ENCODE data around the gene ATAD5.
"Not testable (repeated sequence)": the region's sequence is repeated elsewhere in the genome, so short reads cannot be mapped to it uniquely, and the experiment has no call there.

The ATAD5 gene

DNA sequence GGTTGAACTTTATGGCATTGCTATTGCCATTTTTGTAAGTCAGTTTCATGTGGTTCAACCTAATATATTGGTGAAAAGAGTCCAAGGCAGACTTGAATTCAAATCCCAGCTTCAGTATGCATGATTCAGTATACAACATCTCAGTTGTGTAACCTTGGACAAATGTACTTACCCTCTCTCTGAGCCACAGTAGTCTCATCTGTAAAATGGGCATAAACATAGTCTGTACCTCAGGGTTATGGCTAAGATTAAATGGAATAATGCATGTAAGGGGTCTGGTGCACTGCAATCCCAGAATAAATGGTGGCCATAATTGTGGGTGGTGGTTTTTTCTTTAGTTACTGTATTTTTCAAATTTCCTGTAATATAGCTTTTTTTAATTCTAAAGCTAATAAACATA, 85.3 kb downstream of the ATAD5 start:
- DNase-seq = no peak

DNA sequence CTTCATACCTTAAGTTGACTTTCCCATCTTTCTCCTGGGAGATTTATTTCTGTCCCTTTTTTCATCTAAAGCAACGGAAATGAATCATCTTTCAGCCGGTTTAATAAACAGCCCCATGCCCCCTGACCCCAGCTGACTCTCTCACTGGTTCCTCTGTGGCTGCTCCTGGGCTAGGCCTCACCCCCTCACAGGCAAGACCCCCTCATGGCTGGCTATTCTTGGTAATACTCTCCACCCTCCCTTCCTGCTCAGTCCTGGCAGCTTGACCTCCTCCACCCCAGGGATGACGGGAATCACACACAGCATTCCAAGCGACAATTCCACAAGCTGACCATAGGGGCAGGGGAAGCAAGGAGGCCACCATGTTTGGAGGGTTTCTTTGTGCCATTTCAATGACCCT, 88.5 kb downstream of the ATAD5 start:
- DNase-seq = no peak

DNA sequence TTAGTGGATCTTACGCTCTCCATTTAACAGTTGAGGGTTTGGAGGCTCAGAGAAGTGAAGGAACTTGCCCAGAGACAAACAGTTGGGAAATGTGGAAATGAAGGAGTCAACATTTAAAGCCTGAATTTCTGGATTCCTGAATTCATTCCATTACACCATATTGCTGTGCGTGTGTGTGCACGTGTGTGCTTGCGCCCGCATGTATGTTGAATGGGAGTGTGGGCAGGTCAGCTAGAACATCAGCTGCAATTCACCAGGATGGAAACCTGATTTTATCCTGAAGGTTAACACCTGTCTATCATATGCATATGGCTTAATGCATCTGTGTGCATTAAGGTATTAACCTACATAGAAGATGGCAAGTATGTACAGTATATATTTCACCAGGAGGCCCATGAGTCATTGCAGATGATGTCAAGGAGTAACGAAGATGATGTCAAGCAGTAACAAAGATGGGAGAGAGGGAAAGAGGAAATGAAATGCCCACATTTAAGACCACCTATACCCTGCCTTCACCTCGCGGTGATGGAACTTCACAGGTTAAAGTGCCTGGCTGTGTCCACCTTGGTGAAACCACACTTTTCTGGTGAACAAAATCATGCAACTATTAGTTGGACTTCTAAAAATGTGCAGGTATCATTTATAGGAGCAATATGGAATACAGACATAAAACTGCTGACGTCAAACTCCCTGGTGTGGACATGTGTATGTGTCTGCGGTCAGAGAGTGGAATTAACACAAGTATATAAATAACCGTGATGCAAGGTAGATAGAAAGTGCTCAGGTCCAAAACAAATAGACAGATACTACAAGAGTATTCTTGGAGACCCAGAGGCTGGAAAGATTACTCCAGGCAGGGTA, 89.1 kb downstream of the ATAD5 start:
- no peak for DNase-seq

DNA sequence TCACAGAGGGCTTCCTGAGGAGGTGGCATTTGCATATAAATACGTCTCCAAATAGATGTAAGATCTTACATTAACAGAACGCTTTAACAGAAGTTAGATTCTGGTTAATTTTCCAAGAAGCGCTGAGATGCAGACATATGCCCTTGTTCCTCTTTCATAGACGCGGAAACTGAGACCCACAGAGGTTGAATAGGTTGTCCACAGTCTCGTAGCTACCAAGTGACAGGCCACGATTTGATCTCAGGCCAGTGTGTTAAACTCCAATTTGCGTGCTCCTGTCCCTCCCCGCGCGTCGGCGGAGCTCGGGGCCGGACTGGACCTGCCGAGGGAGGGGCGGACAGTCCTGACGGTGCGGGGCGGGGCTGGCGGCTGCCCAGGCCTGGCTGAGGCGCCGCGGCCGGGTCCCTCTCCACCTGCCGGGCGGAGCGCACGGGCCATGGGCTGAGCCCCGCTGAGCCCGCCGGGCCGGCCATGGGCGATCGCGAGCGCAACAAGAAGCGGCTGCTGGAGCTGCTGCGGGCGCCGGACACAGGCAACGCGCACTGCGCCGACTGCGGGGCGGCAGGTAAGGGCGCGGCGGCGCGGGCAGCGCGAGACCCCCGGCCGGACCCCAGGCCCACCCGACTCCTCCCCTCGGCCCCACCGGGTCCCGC, 89.9 kb downstream of the ATAD5 start, which contains the start of gene ADAP2:
Gene ADAP2, plus strand, starts transcription at position 402 of the 653 bp plus-strand sequence. Its CDS starts 70 bp downstream, at position 472.
- no peak for DNase-seq

DNA sequence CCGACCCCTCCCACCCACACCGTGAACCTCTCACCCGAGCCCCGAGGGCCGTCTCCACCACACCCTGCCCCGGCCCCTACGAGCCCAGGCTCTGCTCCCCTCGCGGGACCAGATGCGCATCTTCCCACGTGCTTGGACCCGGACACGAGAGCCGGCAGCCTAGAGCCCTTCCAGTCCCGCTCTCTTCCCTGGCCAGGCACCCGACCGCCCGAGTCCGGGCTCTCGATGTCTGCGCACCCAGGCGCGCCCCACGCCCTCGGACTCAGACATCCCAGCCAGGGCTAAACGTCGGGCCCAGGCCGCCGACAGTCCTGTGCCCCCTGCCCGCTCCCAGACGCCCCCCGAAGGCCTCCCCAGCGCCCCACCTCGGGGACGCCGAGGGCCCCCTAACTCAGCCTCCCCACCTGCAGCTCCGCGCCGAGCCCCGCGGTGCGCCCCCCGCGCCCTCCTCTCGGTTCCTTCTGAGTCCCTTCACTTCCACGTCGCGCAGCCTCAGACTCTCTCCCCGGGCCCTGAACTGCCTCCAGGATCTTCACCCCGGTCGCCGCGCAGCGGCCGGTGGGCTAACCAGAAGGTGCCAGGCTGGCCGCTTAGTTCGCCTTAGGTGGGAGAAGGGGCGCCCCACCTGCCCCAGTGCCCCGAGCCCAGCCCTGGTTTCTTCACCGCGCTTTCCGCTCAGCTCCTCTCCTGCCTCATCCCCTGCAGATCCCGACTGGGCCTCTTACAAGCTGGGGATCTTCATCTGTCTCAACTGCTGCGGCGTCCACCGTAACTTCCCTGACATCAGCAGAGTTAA, 90.7 kb downstream of the ATAD5 start:
- no peak for DNase-seq

DNA sequence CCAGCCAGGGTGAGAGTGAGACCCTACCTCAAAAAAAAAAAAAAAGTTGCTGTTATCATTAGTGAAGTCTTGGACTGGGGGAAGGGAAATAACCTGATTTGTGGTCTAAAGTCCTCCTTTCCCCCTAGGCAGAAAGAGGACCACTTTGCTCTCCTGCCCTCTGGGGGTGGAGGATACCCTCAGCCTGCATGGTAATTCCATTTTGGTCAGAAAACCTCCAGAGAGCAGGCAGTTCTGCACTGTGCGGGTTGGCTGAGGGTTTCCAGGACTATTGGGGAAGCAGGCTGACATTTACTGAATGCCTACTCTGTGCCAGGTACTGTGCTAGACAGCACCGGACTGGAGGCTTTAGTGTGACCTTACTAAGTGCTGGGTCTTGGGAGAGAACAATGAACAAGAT, 92.6 kb downstream of the ATAD5 start:
- no peak for DNase-seq

DNA sequence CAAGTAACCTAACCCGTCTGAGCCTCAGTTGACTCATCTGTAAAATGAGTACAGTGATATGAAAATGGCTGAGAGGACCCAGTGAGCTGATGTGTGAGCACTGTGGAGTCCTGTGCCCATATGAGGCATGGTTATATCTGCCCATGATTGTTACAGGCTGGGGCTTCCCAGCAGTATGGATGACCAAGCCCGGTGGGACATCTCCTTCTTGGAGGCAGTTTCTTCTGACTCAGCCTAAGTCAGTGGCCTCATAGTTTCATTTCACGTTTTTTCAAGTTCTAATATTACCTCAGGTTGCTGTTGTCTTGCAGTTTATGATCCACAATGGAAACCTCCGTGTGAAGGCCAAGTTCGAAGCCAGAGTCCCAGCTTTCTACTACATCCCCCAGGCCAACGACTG, 94.8 kb downstream of the ATAD5 start:
- DNase-seq = no peak

DNA sequence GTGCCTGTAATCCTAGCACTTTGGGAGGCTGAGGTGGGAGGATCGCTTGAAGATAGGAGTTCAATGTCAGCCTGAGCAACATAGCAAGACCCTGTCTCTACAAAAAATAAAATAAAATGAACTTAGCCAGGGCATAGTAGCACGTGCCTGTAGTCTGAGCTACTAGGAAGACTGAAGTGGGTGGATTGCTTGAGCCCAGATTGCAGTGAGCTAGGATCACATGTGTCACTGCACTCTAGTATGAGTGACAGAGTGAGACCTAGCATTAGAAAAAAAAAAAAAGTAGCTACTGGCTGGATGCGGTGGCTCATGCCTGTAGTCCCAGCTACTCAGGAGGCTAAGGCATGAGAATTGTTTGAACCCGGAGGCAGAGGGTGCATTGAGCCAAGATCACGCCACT, 96.0 kb downstream of the ATAD5 start:
- DNase-seq = no peak

DNA sequence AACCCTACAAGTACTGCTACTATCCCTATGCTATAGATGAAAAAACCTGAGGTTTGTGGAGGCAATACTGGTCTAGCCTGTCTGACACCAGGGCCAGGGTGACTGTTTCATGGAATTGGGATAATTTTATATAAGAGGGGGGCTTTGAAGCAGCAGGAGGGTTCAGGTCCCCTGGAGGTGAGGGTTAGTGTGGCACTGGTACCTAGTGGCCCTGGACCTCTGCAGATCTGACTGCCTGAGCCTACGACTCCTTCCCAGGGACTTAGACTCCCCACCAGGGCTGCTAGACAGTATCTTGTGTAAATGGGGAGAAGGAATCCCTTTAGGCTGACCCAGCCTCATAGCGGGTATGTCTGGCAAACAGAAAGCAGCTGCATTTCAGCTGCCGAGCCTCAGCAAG, 96.8 kb downstream of the ATAD5 start:
- no peak for DNase-seq

DNA sequence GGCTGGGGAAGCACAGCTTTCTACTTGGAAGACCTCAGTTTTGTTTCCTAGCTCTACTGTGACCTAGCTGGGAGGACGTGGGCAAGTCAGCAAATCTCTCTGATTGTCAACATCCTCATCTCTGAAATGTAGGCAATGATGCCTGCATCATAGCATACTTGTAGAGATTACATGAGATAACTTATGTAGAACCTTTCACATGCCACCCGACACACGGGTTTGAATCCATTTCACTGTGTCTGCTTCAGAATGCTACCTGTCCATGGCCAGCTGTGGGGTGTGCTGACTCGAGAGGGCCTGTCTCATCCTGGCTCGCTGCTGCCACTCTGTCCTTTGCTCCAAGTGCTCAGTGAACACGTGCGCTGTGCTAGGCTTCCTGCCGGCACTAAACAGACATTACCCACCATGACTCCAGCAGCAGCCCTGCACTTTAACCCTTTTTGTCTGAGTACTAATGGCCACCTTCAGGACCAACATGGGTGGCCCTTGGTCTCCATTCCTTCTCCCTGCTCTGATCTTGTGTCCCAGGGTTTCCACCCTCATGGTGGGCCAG, 97.4 kb downstream of the ATAD5 start:
- DNase-seq = no peak

DNA sequence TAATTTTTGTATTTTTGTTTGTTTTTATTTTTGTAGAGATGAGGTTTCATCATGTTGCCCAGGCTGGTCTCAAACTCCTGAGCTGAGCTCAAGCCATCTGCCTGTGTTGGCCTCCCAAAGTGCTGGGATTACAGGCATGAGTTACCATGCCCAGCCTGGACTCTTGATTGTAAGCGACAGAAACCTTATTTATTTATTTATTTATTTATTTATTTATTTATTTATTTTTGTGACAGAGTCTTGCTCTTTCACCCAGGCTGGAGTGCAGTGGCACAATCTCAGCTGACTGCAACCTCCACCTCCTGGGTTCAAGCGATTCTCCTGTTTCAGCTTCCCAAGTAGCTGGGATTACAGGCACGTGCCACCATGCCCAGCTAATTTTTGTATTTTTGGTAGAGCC, 98.1 kb downstream of the ATAD5 start:
- DNase-seq = not testable (repeated sequence)

DNA sequence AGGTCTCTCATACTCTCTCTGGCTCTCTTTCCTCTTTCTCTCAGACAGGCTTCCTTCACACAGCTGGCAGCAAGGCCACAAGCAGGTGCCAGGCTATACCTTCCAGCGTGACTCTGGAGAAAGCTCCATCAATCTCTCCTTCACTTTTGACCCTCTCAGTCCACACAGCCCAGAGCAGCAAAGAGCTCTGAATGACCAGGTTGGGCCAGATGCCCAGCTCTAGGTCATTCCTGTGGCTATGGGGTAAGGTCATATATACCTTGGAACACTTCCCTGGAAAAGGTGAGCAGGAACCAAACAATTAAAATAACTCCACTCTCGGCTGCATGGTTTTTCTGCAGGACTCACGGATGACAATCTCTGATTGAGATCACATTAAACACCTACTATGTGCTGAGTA, 98.7 kb downstream of the ATAD5 start:
- no peak for DNase-seq

DNA sequence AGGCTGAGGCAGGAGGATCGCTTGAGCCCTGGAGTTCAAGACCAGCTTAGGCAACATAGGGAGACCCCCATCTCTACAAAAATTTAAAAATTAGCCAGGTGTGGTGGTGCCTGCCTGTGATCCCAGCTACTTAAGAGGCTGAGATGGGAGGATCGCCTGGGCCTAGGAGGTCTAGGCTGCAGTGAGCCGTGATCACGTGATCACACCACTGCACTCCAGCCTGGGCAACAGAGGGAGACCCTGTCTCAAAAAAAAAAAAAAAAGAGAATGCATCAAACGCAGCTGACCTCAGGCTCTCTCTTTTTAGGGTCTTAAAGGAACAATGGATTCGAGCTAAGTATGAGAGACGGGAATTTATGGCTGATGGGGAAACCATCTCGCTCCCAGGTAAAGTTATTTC, 99.8 kb downstream of the ATAD5 start:
- DNase-seq = not testable (repeated sequence)

DNA sequence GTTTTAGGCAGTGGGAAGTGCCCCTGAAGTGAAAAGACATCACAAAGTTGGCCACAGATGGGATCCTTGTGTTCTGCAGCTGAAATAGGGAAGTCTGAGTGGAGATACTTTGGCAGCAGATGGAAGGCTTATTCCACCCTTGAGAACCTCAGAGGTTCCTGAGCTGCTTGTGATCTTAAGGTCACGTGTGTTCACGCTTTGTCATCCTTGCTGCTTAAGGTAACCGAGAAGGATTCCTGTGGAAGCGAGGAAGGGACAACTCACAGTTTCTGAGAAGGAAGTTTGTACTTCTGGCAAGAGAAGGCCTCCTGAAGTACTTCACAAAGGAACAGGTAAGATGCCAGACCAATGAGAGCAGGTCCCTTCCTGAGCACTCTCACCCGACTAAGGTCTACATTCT, 102.2 kb downstream of the ATAD5 start:
- no peak for DNase-seq

DNA sequence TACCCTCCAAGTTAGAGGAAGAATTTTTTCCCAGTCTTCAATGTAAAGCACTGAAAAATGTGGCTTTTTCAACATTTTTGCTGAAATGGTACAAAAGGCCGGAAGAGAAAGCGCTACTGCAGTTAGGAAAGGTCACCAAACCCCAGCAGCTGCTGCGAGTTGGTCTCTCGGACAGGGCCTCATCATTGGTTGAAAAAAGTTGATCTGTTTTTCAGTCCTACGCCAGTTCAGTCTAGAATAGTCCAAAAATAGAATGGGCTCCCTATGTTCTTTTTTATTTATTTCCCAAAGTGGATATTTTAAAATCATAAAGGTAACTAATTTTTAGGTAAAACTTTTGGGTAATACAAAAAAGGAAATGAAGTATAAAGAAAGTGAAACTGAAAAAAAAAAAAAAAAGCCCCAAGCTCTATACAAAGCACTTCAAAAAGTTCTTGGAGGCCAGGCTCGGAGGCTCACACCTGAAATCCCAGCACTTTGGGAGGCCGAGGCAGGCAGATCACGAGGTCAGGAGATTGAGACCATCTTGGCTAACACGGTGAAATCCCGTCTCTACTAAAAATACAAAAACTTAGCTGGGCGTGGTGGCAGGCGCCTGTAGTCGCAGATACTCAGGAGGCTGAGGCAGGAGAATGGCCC, 107.4 kb downstream of the ATAD5 start:
- no peak for DNase-seq

DNA sequence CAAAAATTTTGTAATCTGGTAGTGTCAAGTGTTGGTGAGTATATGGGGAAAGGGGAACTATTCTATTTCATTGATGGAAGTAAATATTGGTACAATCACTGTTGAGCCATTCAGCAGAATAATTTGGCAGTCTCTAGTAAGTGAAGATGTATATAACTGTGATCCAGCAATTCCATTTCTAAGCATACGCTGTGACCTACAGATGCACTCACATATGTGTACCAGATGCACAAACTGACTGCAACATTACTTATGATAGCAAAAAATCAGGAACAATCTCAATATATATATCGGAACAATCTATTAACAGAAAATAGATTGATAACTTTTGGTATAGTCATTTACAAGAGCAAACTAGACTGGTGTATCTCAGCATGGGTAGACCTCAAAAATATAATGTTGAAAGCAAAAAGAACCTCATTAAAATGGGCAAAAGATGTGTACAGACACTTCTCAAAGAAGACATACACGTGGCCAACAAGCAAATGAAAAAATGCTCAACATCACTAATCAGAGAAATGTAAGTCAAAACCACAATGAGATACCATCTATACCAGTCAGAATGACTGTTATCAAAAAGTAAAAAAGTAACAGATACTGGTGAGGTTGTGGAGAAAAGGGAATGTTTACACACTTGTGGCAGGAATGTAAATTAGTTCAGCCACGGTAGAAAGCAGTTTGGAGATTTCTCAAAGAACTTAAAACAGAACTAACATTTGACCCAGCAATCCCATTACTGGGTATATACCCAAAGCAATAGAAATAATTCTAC, 110.7 kb downstream of the ATAD5 start:
- no peak for DNase-seq

Measured in CD4-positive, alpha-beta T cell treated with Interleukin-12 subunit alpha and Interleukin-12 subunit beta, for 1 hour (primary cell).